Fibroblast of lung (primary cell): Measurements from ENCODE around the gene TBL1XR1.

ENCODE experiments used
- EZH2 ChIP-seq: IDR thresholded peaks from 2 replicates; pipeline ENCODE4 v1.5.1; 2012; ENCODE audit warnings: low read length, control low read depth, mild to moderate bottlenecking; ENCODE audit errors: missing control alignments
- TF ChIP-seq, protein P1 (sequence below), 2 donors: IDR thresholded peaks in 1 of 2; conservative IDR thresholded peaks in 1 of 2; 1 replicate in 1 of 2; 2 replicates in 1 of 2; pipeline ENCODE4 v1.5.1; 2011 to 2012; ENCODE audit warnings: low read length in 2 of 2, control low read depth in 1 of 2, inconsistent platforms in 1 of 2, low read depth in 1 of 2, mild to moderate bottlenecking in 1 of 2

GRCh38 chr3:177199206-177199760, 2.0 kb upstream of the TBL1XR1 start:
- TF ChIP-seq EZH2 = no peak
- TF ChIP-seq, protein P1, sequence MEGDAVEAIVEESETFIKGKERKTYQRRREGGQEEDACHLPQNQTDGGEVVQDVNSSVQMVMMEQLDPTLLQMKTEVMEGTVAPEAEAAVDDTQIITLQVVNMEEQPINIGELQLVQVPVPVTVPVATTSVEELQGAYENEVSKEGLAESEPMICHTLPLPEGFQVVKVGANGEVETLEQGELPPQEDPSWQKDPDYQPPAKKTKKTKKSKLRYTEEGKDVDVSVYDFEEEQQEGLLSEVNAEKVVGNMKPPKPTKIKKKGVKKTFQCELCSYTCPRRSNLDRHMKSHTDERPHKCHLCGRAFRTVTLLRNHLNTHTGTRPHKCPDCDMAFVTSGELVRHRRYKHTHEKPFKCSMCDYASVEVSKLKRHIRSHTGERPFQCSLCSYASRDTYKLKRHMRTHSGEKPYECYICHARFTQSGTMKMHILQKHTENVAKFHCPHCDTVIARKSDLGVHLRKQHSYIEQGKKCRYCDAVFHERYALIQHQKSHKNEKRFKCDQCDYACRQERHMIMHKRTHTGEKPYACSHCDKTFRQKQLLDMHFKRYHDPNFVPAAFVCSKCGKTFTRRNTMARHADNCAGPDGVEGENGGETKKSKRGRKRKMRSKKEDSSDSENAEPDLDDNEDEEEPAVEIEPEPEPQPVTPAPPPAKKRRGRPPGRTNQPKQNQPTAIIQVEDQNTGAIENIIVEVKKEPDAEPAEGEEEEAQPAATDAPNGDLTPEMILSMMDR (conservative IDR thresholded peaks at IDR 0.05 in 1 of 2, IDR thresholded peaks at IDR 0.05 in 1 of 2; ENCODE audit: low read depth in 1 of 2, low read length in 2 of 2) = no peak
